Heart right ventricle (tissue), 16 donors: ENCODE data around the gene ATP5ME. TPM values are rescaled to one million over a fixed set of nuclear protein-coding genes. Genes with fewer than 3 reads are reported as not detected.
A peak's percentile ranks its signal among the peaks of the same experiment; 100 is the strongest.

Experiments
- ATAC-seq, 8 donors: fragments of 200-7000 bp; cut with Tn5 transposase; one replicate each; pipeline ENCODE4 v1.9.1; 2020; ENCODE audit warnings: mild to moderate bottlenecking in 8 of 8, moderate library complexity in 8 of 8, moderate number of reproducible peaks in 1 of 8
- DNase-seq, 2 donors: peaks; one replicate each; pipeline ENCODE4 v3.0.0-alpha.2; 2020
- H3K27ac ChIP-seq, 10 donors: fragments of 200-600 bp; sonication (generic) in 2 of 10; one replicate each; pipeline versions ENCODE4 v1.5.0 to v1.8.0; 2020 to 2022; ENCODE audit warnings: mild to moderate bottlenecking in 3 of 10
- H3K27me3 ChIP-seq, 7 donors: fragments of 200-600 bp; one replicate each; pipeline ENCODE4 v1.8.0; 2021 to 2022; ENCODE audit warnings: mild to moderate bottlenecking in 2 of 7
- H3K36me3 ChIP-seq, 9 donors: fragments of 200-600 bp; sonication (generic) in 1 of 9; one replicate each; pipeline versions ENCODE4 v1.5.0 to v1.8.0; 2020 to 2022; ENCODE audit warnings: mild to moderate bottlenecking in 2 of 9
- H3K4me1 ChIP-seq, 9 donors: fragments of 200-600 bp; sonication (generic) in 1 of 9; one replicate each; pipeline versions ENCODE4 v1.5.0 to v1.8.0; 2020 to 2022; ENCODE audit warnings: mild to moderate bottlenecking in 4 of 9
- H3K4me3 ChIP-seq, 10 donors: fragments of 200-600 bp; sonication (generic) in 2 of 10; one replicate each; pipeline versions ENCODE4 v1.5.0 to v1.8.0; 2020 to 2022; ENCODE audit warnings: mild to moderate bottlenecking in 7 of 10, moderate library complexity in 2 of 10
- H3K9me3 ChIP-seq, 11 donors: fragments of 200-600 bp in 10 of 11; sonication (generic) in 2 of 11; one replicate each; pipeline versions ENCODE4 v1.5.0 to v1.8.0; 2013 to 2022; ENCODE audit warnings: mild to moderate bottlenecking in 2 of 11, control low read depth in 1 of 11, moderate library complexity in 1 of 11
- WGBS, 2 donors: extraction: QIAGEN DNeasy Blood & Tissue Kit; methylation state at CpG; one replicate each; pipeline ENCODE4 v1.1.7; 2013; ENCODE audit warnings: inconsistent platforms in 1 of 2; 5-methylcytosine and 5-hydroxymethylcytosine counted together
- intact Hi-C, 10 donors: fragments of 100-400 bp; cut with DNase I; formaldehyde crosslinking; loops; one replicate each; pipeline versions ENCODE4 v1.11.1 to v1.14.2; 2022
- polyA plus RNA-seq, 2 donors: library from polyadenylated mRNA; stranded (reverse); fragments of 200-250 nt; gene quantifications; one replicate each; pipeline ENCODE4 v1.2.3, GENCODE V29; 2013
- total RNA-seq, 10 donors: library from RNA; stranded (reverse); fragmentation: NEBNext Ultra II Directional in 3 of 10; extraction: Animal tissue kit (Norgen Biotek cat#: 25700) in 3 of 10; gene quantifications; one replicate each; pipeline versions ENCODE4 v1.2.1 to v1.2.4, GENCODE V29; 2021 to 2023
- TF ChIP-seq, protein P1 (sequence below), 9 donors: fragments of 200-600 bp; sonication (generic) in 2 of 9; IDR thresholded peaks; one replicate each; pipeline versions ENCODE4 v1.5.0 to v1.8.0; 2021 to 2022; ENCODE audit warnings: antibody characterized with exemption in 9 of 9, mild to moderate bottlenecking in 5 of 9, moderate library complexity in 1 of 9
- donor health status: Arrhythmogenic right ventricular cardiomyopathy.
- donor health status: ischemic (EF 13 %, LVEDD 7.1; RV severe dilation, severe dysfunction).
- donor health status: healthy with polysubstance abuse.
- donor health status: DM: no; HTN: yes; CAD: no.
- donor health status: DM: no; HTN: no; CAD: no.
- donor health status: ischemic (EF 25% LVEDD 6.9; RV normal size, moderate dysfunction).
- donor health status: ischemic (EF 25% LVEDD 5.7; RV mildly dilated, moderate dysfunction).
- donor health status: healthy.
- donor health status: DM: yes; HTN: yes; CAD: no.
- donor health status: Ischemic cardiomyopathy.
- donor health status: ischemic (EF 35%, LVEDD 5.7; RV mildly dilated, moderate dysfunction).
- donor health status: nonischemic (EF 11% LVEDD 7.7; RV severe dilation, severe dysfunction).
- donor health status: DM: yes; HTN: yes; CAD: no.
- donor health status: PGD.
- donor health status: ischemic (EF 29% LVEDD 5.4; RV normal size, mild dysfunction).
- donor health status: nonischemic (EF 23%, LVEDD 6.1; RV moderate dilation, normal function).

Gene ATP5ME
- total and polyA plus RNA-seq, 12 donors = 651 to 4,239 (median 1,012) TPM

DNA sequence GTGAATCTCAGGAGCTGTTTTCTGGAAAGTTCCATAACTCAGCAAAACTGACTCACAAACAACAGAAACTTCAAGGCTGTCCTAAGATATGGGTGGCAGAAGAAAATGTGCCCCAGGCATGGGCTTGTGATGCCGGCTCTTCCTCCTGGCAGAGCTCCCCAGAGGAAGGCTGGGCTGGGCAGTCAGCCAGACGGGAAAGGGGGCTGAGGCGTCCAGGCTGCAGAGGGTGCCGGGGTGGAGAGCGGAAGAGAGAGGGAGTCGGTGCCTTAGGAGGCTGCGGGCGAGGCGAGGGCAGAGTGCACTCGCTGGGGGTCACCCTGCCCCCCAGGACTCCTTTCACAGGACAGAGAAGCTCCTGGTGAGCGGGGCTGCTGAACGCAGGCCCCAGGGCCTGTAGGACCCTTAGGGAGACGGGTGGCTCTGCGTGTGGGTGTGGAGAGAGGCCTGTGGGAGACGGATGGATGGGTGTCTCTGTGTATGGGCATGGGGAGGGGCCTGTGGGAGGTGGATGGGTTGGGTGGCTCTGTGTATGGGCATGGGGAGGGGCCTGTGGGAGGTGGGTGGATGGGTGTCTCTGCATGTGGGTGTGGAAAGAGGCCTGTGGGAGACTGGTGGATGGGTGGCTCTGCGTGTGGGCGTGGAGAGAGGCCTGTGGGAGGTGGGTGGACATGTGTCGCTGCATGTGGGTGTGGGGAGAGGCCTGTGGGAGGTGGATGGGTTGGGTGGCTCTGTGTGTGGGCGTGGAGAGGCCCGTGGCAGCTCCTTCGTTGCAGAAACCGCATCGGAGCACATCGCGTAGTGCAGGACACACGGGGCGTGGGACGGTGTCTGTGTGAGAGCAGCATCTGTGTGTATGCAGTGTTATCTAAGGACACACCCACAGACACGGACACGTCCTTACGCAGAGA lies 47.4 kb upstream of the ATP5ME start:
- WGBS, 2 donors = 55 to 58% methylated on average over 31 of the region's 31 CpGs
- TF ChIP-seq, protein P1, sequence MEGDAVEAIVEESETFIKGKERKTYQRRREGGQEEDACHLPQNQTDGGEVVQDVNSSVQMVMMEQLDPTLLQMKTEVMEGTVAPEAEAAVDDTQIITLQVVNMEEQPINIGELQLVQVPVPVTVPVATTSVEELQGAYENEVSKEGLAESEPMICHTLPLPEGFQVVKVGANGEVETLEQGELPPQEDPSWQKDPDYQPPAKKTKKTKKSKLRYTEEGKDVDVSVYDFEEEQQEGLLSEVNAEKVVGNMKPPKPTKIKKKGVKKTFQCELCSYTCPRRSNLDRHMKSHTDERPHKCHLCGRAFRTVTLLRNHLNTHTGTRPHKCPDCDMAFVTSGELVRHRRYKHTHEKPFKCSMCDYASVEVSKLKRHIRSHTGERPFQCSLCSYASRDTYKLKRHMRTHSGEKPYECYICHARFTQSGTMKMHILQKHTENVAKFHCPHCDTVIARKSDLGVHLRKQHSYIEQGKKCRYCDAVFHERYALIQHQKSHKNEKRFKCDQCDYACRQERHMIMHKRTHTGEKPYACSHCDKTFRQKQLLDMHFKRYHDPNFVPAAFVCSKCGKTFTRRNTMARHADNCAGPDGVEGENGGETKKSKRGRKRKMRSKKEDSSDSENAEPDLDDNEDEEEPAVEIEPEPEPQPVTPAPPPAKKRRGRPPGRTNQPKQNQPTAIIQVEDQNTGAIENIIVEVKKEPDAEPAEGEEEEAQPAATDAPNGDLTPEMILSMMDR (IDR thresholded peaks at IDR 0.05) = no peak
- Histone ChIP-seq H3K27ac (peak overlapping the region in 4 of 10 donors; percentile 6 to 56 (median 26)), H3K36me3 (peaks cover 0 to 15% (median 0%) of the 10 kb centered on the region in 9 donors), H3K4me1 (peaks cover 3 to 36% (median 27%) of the 10 kb centered on the region in 9 donors), H3K27me3 (no peaks in the 10 kb centered on the region), H3K4me3 (no peak overlapping the region), H3K9me3 (no peaks in the 10 kb centered on the region)
- ATAC-seq = peak; percentile 16 to 60 (median 42)
- intact Hi-C loops = no loop called here
- peak; percentile 36 to 60 for DNase-seq

DNA sequence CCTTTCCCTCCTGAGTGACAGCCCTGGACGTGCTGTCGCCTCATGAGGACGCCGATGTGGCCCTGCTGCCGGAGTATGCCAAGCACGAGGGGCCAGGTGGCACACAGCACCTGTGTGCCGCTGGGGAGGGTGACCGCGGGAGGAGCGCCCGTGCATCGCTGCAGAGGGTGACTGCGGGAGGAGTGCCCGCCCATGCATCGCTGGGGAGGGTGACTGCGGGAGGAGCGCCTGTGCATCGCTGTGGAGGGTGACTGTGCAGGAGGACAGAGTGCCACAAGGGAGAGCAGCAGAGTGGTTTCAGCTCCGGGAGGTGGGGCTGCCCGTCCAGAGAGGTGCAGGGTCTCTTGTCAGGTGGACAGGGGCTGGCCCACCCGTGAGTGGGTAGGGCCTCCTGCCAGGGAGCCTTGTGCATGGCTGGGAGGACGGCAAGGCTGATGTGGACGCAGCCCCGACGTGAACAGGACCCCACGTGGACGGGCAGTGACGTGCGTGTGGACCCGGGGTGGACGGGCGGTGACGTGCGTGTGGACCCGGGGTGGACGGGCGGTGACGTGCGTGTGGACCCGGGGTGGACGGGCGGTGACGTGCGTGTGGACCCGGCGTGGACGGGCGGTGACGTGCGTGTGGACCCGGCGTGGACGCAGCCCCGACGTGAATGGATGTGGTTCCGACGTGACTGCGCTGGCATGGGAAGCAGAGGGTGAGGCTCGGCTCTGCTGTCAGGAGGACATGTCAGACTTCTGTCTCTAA lies 46.2 kb upstream of the ATP5ME start:
- ATAC-seq (peak in 1 of 8 donors; percentile 29), DNase-seq (no peak)
- no peak overlapping the region for H3K4me3 ChIP-seq
- H3K27me3 ChIP-seq = no peaks in the 10 kb centered on the region
- H3K9me3 ChIP-seq = no peaks in the 10 kb centered on the region
- peaks cover 3 to 27% (median 19%) of the 10 kb centered on the region in 9 donors for H3K4me1 ChIP-seq
- intact Hi-C loops = no loop called here
- 92 to 96% methylated on average over 59 of the region's 59 CpGs for WGBS, 2 donors
- H3K27ac ChIP-seq = peak overlapping the region in 1 of 10 donors; percentile 56
- TF ChIP-seq, protein P1 (IDR thresholded peaks at IDR 0.05) = no peak
- H3K36me3 ChIP-seq = peaks cover 0 to 15% (median 0%) of the 10 kb centered on the region in 9 donors

DNA sequence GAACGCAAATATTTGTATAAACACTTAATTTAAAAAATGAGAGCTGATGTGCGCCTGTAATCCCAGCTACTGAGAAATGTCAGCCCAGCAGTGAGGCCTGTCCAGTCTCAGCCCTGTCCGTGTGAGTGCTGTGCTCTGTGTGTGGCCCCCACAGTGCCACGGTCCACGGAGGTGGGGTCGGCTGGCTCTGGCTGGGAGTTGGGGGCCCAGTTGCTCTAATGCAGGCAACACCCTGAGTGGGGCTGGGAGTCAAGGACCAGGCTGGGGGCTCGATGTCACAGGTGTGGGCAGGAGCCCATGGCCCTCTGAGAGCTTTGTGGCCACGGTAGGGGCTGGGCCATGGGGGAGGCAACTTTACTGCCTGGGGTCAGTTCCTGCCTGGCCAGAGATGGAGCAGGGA lies 44.4 kb upstream of the ATP5ME start:
- no peak for DNase-seq
- Histone ChIP-seq H3K9me3 (no peaks in the 10 kb centered on the region), H3K4me3 (no peak overlapping the region), H3K27ac (no peak overlapping the region), H3K27me3 (no peaks in the 10 kb centered on the region), H3K36me3 (peaks cover 0 to 19% (median 0%) of the 10 kb centered on the region in 9 donors), H3K4me1 (peaks cover 3 to 27% (median 19%) of the 10 kb centered on the region in 9 donors)
- intact Hi-C loops = no loop called here
- 85 to 87% methylated on average over 8 of the region's 8 CpGs for WGBS, 2 donors
- peak in 1 of 8 donors; percentile 20 for ATAC-seq
- TF ChIP-seq, protein P1 (IDR thresholded peaks at IDR 0.05) = no peak

DNA sequence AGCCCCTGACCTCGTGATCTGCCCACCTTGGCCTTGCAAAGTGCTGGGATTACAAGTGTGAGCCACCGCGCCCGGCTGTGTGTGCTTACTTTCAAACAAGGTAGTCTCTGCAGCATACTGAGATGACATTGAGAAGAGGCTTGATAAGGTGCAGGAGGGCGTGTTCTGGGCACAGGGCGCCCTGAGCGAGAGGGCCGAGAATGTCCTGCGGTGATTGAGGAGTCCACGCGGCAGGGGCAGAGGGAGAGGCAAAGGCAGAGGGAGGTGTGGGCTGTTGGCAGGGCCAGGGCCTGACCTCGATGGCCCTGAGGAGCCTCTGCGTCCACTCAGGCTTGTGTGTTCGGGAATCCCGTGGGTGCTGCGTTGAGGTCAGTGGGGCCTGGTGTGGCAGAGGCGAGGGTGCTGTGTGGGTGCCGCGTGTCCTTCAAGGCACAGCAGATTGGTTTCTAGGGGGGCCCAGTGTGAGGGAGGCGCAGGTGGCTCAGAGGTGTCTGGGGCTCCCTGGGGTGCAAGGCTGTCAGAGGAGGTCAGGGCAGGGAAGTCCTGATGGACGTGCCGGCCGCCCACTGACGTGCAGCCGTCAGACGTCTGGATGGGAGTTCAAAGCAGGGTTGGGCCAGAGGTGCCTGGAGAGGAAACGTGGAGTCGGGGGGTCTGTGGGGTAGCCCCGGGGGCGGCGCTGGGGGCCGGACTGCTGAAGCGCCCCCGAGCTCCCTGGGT lies 43.7 kb upstream of the ATP5ME start:
- ATAC-seq = peak in 5 of 8 donors; percentile 27 to 60 (median 50)
- Histone ChIP-seq H3K4me3 (no peak overlapping the region), H3K27me3 (no peaks in the 10 kb centered on the region), H3K9me3 (no peaks in the 10 kb centered on the region), H3K27ac (no peak overlapping the region), H3K36me3 (peaks cover 0 to 14% (median 0%) of the 10 kb centered on the region in 9 donors), H3K4me1 (peaks cover 3 to 27% (median 19%) of the 10 kb centered on the region in 9 donors)
- DNase-seq = peak in 1 of 2 donors; percentile 25
- intact Hi-C loops = no loop called here
- 74 to 77% methylated on average over 34 of the region's 34 CpGs for WGBS, 2 donors
- TF ChIP-seq, protein P1 (IDR thresholded peaks at IDR 0.05) = no peak
